ENCODE measurements around the gene FLOT1.

Gene FLOT1

DNA sequence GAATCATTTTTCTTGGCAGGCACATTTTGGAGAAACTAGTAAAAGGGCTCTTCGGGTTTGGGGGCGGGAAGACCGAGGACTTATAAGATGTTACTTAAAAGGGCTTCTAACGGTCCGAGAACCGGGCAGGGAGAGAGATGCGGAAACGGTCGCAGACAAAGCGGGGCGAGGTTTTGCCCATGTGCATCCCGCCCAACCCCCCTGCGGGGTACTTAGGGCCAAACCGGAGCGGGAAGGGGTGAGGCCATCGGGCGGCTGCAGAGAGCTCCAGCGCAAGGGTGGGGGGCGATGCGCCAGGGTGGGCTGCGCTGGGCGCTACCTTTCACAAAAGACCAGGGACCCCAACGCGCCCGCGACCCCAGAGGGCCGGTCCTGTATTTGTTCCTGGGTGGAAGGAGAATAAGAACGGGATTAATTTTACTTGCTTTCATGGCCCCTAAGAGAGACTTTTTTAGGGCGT is 21.7 kb downstream of the FLOT1 start (continued):
- TF ChIP-seq, protein P1, sequence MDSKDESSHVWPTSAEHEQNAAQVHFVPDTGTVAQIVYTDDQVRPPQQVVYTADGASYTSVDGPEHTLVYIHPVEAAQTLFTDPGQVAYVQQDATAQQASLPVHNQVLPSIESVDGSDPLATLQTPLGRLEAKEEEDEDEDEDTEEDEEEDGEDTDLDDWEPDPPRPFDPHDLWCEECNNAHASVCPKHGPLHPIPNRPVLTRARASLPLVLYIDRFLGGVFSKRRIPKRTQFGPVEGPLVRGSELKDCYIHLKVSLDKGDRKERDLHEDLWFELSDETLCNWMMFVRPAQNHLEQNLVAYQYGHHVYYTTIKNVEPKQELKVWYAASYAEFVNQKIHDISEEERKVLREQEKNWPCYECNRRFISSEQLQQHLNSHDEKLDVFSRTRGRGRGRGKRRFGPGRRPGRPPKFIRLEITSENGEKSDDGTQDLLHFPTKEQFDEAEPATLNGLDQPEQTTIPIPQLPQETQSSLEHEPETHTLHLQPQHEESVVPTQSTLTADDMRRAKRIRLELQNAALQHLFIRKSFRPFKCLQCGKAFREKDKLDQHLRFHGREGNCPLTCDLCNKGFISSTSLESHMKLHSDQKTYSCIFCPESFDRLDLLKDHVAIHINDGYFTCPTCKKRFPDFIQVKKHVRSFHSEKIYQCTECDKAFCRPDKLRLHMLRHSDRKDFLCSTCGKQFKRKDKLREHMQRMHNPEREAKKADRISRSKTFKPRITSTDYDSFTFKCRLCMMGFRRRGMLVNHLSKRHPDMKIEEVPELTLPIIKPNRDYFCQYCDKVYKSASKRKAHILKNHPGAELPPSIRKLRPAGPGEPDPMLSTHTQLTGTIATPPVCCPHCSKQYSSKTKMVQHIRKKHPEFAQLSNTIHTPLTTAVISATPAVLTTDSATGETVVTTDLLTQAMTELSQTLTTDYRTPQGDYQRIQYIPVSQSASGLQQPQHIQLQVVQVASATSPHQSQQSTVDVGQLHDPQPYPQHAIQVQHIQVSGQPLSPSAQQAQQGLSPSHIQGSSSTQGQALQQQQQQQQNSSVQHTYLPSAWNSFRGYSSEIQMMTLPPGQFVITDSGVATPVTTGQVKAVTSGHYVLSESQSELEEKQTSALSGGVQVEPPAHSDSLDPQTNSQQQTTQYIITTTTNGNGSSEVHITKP (tag by site-specific recombination; IDR thresholded peaks at IDR 0.05): no peak
- TF ChIP-seq ZNF621 (tag by site-specific recombination; IDR thresholded peaks at IDR 0.05) (no peak), ZNF292 (tag by site-specific recombination; IDR thresholded peaks at IDR 0.05; ENCODE audit: borderline replicate concordance, low read depth) (no peak), ZNF174 (tag by site-specific recombination; IDR thresholded peaks at IDR 0.05) (no peak), ZNF155 (tag by site-specific recombination; IDR thresholded peaks at IDR 0.05) (no peak), ZNF521 (tag by site-specific recombination; IDR thresholded peaks at IDR 0.05) (no peak), SCRT2 (tag by site-specific recombination; IDR thresholded peaks at IDR 0.05) (no peak), ZBTB17 (tag by site-specific recombination; IDR thresholded peaks at IDR 0.05) (no peak), ZNF324 (tag by site-specific recombination; IDR thresholded peaks at IDR 0.05) (no peak), ZNF23 (tag by site-specific recombination; IDR thresholded peaks at IDR 0.05; ENCODE audit: borderline replicate concordance) (no peak), ZNF658 (tag by site-specific recombination; IDR thresholded peaks at IDR 0.05) (no peak), KLF16 (tag by site-specific recombination; IDR thresholded peaks at IDR 0.05) (0 out of 2 replicates have a peak, but pooled peaks have one; percentile 12), RBAK (tag by site-specific recombination; IDR thresholded peaks at IDR 0.05) (no peak), GLIS2 (tag by site-specific recombination; IDR thresholded peaks at IDR 0.05) (peak; percentile 64), KLF8 (tag by site-specific recombination; IDR thresholded peaks at IDR 0.05) (no peak), HOXA7 (CRISPR knock-in tag; IDR thresholded peaks at IDR 0.05; ENCODE audit: borderline replicate concordance) (no peak), ZNF175 (tag by site-specific recombination; IDR thresholded peaks at IDR 0.05) (no peak), KLF7 (tag by site-specific recombination; IDR thresholded peaks at IDR 0.05; ENCODE audit: borderline replicate concordance) (0 out of 2 replicates have a peak, but pooled peaks have one; percentile 22), TRIM28 (IDR thresholded peaks at IDR 0.05; ENCODE audit: borderline replicate concordance, low read length) (no peak)
- TF ChIP-seq, protein P2, sequence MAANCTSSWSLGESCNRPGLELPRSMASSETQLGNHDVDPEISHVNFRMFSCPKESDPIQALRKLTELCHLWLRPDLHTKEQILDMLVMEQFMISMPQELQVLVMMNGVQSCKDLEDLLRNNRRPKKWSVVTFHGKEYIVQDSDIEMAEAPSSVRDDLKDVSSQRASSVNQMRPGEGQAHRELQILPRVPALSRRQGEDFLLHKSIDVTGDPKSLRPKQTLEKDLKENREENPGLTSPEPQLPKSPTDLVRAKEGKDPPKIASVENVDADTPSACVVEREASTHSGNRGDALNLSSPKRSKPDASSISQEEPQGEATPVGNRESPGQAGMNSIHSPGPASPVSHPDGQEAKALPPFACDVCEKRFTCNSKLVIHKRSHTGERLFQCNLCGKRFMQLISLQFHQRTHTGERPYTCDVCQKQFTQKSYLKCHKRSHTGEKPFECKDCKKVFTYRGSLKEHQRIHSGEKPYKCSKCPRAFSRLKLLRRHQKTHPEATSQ (tag by site-specific recombination; IDR thresholded peaks at IDR 0.05): no peak
- TF ChIP-seq, protein P3, sequence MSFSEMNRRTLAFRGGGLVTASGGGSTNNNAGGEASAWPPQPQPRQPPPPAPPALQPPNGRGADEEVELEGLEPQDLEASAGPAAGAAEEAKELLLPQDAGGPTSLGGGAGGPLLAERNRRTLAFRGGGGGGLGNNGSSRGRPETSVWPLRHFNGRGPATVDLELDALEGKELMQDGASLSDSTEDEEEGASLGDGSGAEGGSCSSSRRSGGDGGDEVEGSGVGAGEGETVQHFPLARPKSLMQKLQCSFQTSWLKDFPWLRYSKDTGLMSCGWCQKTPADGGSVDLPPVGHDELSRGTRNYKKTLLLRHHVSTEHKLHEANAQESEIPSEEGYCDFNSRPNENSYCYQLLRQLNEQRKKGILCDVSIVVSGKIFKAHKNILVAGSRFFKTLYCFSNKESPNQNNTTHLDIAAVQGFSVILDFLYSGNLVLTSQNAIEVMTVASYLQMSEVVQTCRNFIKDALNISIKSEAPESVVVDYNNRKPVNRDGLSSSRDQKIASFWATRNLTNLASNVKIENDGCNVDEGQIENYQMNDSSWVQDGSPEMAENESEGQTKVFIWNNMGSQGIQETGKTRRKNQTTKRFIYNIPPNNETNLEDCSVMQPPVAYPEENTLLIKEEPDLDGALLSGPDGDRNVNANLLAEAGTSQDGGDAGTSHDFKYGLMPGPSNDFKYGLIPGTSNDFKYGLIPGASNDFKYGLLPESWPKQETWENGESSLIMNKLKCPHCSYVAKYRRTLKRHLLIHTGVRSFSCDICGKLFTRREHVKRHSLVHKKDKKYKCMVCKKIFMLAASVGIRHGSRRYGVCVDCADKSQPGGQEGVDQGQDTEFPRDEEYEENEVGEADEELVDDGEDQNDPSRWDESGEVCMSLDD (tag by site-specific recombination; IDR thresholded peaks at IDR 0.05): 0 out of 2 replicates have a peak, but pooled peaks have one; percentile 49
- TF ChIP-seq, protein P4, sequence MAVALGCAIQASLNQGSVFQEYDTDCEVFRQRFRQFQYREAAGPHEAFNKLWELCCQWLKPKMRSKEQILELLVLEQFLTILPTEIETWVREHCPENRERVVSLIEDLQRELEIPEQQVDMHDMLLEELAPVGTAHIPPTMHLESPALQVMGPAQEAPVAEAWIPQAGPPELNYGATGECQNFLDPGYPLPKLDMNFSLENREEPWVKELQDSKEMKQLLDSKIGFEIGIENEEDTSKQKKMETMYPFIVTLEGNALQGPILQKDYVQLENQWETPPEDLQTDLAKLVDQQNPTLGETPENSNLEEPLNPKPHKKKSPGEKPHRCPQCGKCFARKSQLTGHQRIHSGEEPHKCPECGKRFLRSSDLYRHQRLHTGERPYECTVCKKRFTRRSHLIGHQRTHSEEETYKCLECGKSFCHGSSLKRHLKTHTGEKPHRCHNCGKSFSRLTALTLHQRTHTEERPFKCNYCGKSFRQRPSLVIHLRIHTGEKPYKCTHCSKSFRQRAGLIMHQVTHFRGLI (tag by site-specific recombination; IDR thresholded peaks at IDR 0.05): no peak; the same call in 1 of the 2 replicates
- TF ChIP-seq, protein P5, sequence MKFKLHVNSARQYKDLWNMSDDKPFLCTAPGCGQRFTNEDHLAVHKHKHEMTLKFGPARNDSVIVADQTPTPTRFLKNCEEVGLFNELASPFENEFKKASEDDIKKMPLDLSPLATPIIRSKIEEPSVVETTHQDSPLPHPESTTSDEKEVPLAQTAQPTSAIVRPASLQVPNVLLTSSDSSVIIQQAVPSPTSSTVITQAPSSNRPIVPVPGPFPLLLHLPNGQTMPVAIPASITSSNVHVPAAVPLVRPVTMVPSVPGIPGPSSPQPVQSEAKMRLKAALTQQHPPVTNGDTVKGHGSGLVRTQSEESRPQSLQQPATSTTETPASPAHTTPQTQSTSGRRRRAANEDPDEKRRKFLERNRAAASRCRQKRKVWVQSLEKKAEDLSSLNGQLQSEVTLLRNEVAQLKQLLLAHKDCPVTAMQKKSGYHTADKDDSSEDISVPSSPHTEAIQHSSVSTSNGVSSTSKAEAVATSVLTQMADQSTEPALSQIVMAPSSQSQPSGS (tag by site-specific recombination; IDR thresholded peaks at IDR 0.05; ENCODE audit: low read depth): no peak
- TF ChIP-seq, protein P6, sequence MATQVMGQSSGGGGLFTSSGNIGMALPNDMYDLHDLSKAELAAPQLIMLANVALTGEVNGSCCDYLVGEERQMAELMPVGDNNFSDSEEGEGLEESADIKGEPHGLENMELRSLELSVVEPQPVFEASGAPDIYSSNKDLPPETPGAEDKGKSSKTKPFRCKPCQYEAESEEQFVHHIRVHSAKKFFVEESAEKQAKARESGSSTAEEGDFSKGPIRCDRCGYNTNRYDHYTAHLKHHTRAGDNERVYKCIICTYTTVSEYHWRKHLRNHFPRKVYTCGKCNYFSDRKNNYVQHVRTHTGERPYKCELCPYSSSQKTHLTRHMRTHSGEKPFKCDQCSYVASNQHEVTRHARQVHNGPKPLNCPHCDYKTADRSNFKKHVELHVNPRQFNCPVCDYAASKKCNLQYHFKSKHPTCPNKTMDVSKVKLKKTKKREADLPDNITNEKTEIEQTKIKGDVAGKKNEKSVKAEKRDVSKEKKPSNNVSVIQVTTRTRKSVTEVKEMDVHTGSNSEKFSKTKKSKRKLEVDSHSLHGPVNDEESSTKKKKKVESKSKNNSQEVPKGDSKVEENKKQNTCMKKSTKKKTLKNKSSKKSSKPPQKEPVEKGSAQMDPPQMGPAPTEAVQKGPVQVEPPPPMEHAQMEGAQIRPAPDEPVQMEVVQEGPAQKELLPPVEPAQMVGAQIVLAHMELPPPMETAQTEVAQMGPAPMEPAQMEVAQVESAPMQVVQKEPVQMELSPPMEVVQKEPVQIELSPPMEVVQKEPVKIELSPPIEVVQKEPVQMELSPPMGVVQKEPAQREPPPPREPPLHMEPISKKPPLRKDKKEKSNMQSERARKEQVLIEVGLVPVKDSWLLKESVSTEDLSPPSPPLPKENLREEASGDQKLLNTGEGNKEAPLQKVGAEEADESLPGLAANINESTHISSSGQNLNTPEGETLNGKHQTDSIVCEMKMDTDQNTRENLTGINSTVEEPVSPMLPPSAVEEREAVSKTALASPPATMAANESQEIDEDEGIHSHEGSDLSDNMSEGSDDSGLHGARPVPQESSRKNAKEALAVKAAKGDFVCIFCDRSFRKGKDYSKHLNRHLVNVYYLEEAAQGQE (tag by site-specific recombination; IDR thresholded peaks at IDR 0.05): no peak
- TF ChIP-seq, protein P7, sequence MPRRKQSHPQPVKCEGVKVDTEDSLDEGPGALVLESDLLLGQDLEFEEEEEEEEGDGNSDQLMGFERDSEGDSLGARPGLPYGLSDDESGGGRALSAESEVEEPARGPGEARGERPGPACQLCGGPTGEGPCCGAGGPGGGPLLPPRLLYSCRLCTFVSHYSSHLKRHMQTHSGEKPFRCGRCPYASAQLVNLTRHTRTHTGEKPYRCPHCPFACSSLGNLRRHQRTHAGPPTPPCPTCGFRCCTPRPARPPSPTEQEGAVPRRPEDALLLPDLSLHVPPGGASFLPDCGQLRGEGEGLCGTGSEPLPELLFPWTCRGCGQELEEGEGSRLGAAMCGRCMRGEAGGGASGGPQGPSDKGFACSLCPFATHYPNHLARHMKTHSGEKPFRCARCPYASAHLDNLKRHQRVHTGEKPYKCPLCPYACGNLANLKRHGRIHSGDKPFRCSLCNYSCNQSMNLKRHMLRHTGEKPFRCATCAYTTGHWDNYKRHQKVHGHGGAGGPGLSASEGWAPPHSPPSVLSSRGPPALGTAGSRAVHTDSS (tag by site-specific recombination; IDR thresholded peaks at IDR 0.05): no peak
